Glutamatergic neuron (in vitro differentiated cells): ENCODE data around the gene ACTR3C. TPM values are rescaled to one million over a fixed set of nuclear protein-coding genes. Genes with fewer than 3 reads are reported as not detected.

ENCODE experiments used
- DNase-seq: peaks from one replicate; pipeline ENCODE4 v3.0.0; 2022
- H3K27ac Mint-ChIP-seq: one replicate; pipeline ENCODE4 v1.8.0; 2020; ENCODE audit warnings: mild to moderate bottlenecking, mixed read lengths, inconsistent platforms; ENCODE audit not compliant: unreplicated experiment
- H3K27me3 Mint-ChIP-seq: one replicate; pipeline ENCODE4 v1.8.0; 2020; ENCODE audit warnings: mild to moderate bottlenecking, moderate library complexity, mixed read lengths, inconsistent platforms; ENCODE audit not compliant: unreplicated experiment
- H3K36me3 Mint-ChIP-seq: one replicate; pipeline ENCODE4 v1.8.0; 2020; ENCODE audit warnings: mild to moderate bottlenecking, mixed read lengths, inconsistent platforms; ENCODE audit not compliant: unreplicated experiment
- H3K4me1 Mint-ChIP-seq: one replicate; pipeline ENCODE4 v1.8.0; 2020; ENCODE audit warnings: mild to moderate bottlenecking, low read depth, mixed read lengths, inconsistent platforms; ENCODE audit not compliant: unreplicated experiment
- H3K4me3 Mint-ChIP-seq: one replicate; pipeline ENCODE4 v1.8.0; 2020; ENCODE audit warnings: mild to moderate bottlenecking, mixed read lengths, inconsistent platforms; ENCODE audit not compliant: unreplicated experiment
- H3K9me3 Mint-ChIP-seq: one replicate; pipeline ENCODE4 v1.8.0; 2020; ENCODE audit warnings: mild to moderate bottlenecking, moderate library complexity, mixed read lengths, inconsistent platforms; ENCODE audit not compliant: unreplicated experiment
- total RNA-seq: library from RNA; stranded (reverse); fragmentation: NEBNext Ultra II Directional; extraction: Animal tissue kit (Norgen Biotek cat#: 25700); gene quantifications from one replicate; pipeline ENCODE4 v1.2.1, GENCODE V29; 2021; ENCODE audit not compliant: unreplicated experiment
- TF ChIP-seq, protein P1 (sequence below): fragments of 200-600 bp; sonication (generic); IDR thresholded peaks from one replicate; pipeline ENCODE4 v1.5.0; 2021; ENCODE audit not compliant: partially characterized antibody, unreplicated experiment

ACTR3C gene
- total RNA-seq, 1 donor from 2014 or later: not detected

- DNase-seq: no peak
- no peaks in the 10 kb centered on the region for H3K36me3 Mint-ChIP-seq
- TF ChIP-seq, protein P1, sequence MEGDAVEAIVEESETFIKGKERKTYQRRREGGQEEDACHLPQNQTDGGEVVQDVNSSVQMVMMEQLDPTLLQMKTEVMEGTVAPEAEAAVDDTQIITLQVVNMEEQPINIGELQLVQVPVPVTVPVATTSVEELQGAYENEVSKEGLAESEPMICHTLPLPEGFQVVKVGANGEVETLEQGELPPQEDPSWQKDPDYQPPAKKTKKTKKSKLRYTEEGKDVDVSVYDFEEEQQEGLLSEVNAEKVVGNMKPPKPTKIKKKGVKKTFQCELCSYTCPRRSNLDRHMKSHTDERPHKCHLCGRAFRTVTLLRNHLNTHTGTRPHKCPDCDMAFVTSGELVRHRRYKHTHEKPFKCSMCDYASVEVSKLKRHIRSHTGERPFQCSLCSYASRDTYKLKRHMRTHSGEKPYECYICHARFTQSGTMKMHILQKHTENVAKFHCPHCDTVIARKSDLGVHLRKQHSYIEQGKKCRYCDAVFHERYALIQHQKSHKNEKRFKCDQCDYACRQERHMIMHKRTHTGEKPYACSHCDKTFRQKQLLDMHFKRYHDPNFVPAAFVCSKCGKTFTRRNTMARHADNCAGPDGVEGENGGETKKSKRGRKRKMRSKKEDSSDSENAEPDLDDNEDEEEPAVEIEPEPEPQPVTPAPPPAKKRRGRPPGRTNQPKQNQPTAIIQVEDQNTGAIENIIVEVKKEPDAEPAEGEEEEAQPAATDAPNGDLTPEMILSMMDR: no peak
These were observed 47.3 kb upstream of the ACTR3C start for GRCh38 chr7:150370612-150371071.

GRCh38 chr7:150369748-150370501, 46.6 kb upstream of the ACTR3C start:
- H3K9me3 Mint-ChIP-seq: peaks cover 16% of the 10 kb centered on the region
- H3K36me3 Mint-ChIP-seq: no peaks in the 10 kb centered on the region
- peaks cover 9% of the 10 kb centered on the region for H3K27me3 Mint-ChIP-seq
- TF ChIP-seq, protein P1: no peak
- DNase-seq: no peak
- H3K27ac Mint-ChIP-seq: peak overlapping the region; percentile 99
- peak overlapping the region; percentile 96 for H3K4me3 Mint-ChIP-seq
- peaks cover 15% of the 10 kb centered on the region for H3K4me1 Mint-ChIP-seq

More at GRCh38 chr7:150370612-150371071, 47.3 kb upstream of the ACTR3C start:
- Mint-ChIP-seq H3K27me3 (peaks cover 9% of the 10 kb centered on the region), H3K27ac (peak overlapping the region; percentile 68), H3K4me3 (peak overlapping the region; percentile 96), H3K4me1 (peaks cover 15% of the 10 kb centered on the region), H3K9me3 (peaks cover 16% of the 10 kb centered on the region)

GRCh38 chr7:150368884-150369747, 45.8 kb upstream of the ACTR3C start:
- Mint-ChIP-seq H3K4me1 (peaks cover 15% of the 10 kb centered on the region), H3K4me3 (peak overlapping the region; percentile 96), H3K27ac (peak overlapping the region; percentile 99), H3K9me3 (peaks cover 16% of the 10 kb centered on the region), H3K36me3 (no peaks in the 10 kb centered on the region), H3K27me3 (peaks cover 3% of the 10 kb centered on the region)
- TF ChIP-seq, protein P1: no peak
- peak; percentile 91 for DNase-seq

- H3K4me3 Mint-ChIP-seq: peak within 1 kb of the TSS; percentile 96
- peaks cover 11% of the 10 kb centered on the region for H3K4me1 Mint-ChIP-seq
- H3K27ac Mint-ChIP-seq: peak within 1 kb of the TSS; percentile 99
- H3K27me3 Mint-ChIP-seq: peaks cover 3% of the 10 kb centered on the region
- H3K9me3 Mint-ChIP-seq: peaks cover 16% of the 10 kb centered on the region
- TF ChIP-seq, protein P1: no peak
- DNase-seq: peak; percentile 95
- no peaks in the 10 kb centered on the region for H3K36me3 Mint-ChIP-seq
These were observed 44.9 kb upstream of the ACTR3C start, which contains the start of gene REPIN1 for GRCh38 chr7:150368096-150368883. Gene REPIN1, plus strand, starts transcription at chr7:150368822. Its CDS starts 890 bp downstream, at chr7:150369712.
